CD4-positive, alpha-beta T cell treated with Interleukin-6 at 100 ng/mL for 8 hours (primary cell): ENCODE measurements around the gene GNA12.

ENCODE experiments used
- DNase-seq: peaks from one replicate; pipeline ENCODE4 v3.0.0-alpha.2; 2020; ENCODE audit warnings: mixed read lengths, low spot score

GNA12 gene

GRCh38 chr7:2814946-2815874, 28.9 kb downstream of the GNA12 start:
- DNase-seq = no peak

- DNase-seq = no peak
These were observed 29.7 kb downstream of the GNA12 start for GRCh38 chr7:2814186-2814945.

DNA sequence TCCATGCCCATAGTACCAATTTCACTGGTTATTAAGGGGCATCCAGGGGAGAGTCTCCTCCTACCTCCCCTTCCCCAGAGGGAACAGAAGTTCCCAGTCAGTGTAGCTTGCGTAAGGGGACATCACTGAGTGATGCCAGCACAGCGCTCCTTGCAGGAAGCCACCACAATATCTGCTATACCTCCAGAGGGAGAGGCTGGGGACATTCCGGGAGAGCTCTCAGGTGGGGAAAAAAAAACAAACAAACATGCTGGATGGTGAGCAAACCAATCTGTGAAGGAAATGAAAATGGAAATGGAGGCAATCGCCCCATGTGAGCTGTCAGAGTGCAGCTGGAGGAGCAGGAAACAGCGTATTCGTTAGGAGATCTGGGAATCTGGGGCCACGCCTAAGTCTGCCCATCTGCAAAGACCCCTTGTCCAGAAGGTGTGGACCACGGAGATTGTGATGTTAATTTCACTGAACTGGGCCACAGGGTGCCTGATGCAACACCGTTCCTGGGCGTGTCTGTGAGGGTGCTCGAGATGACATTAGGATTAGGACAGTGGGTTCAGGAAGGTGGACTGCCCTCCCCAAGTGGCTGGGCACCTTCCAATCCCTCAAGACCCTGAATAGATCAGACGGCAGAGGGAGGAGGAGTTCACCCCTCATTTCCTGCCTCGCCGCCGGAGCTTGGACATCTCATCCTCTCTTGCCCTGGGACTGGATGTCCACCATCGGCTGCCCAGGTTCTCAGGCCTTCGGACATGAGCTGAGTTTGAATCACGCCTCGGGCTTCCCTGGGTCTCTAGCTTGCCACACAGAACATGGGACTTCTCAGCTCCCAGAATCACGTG, 30.5 kb downstream of the GNA12 start:
- no peak for DNase-seq

GRCh38 chr7:2812831-2813230, 31.3 kb downstream of the GNA12 start:
- no peak for DNase-seq

- no peak for DNase-seq
These were observed 32.0 kb downstream of the GNA12 start for GRCh38 chr7:2812114-2812487.

DNA sequence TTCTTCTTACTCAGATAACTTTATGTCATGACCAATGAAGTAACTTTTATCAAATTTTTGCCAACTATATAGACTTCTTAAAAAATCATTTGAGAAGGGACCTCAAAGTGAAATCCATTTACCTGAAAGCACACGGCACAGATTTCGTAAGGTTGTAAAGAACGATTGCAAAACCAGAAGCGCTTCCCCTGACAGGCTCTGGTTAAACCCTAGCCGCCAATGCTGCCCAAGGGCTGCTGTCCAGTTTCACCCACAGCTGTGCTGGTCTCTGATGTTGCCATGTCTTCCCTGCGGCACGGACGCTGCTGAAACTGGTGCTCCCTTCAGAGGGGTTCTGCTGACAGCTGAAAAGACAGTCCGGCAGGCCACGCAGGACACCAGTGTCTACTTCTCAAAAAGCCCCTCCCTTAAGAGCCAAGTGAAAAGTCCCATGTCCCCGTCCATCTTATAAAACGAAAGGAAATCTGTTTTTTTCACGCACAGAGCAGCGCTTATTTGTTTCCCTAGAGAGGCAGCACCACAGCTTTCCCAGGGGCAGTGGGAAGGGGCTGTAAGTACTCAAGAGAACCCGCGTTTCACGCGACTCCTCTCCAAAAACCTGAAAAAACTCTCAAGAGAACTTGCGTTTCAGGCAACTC, 32.5 kb downstream of the GNA12 start:
- no peak for DNase-seq

- no peak for DNase-seq
These were observed 33.3 kb downstream of the GNA12 start for GRCh38 chr7:2810682-2811415.

- DNase-seq = no peak
These were observed 34.0 kb downstream of the GNA12 start for GRCh38 chr7:2809903-2810625.

- DNase-seq = no peak
These were observed 35.0 kb downstream of the GNA12 start for GRCh38 chr7:2808891-2809665.

GRCh38 chr7:2807845-2808772, 36.0 kb downstream of the GNA12 start:
- no peak for DNase-seq

DNA sequence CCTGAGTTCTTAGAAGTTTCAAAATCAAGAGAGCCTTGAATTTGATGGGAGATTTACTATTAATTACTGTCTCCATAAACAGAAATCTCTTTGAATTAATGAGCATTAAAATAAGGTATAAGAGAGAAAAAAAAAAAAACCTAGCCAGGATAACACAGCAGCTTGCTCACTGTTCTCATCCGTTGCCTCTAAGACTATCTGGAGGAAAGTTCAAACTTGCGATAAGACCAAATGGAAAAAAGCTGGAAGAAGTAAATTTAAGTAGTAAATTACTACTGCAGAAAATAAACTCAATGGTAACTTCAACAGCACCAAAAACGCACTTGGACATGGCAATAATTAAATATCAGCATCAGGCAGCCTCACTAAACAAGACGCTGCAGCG, 36.7 kb downstream of the GNA12 start:
- no peak for DNase-seq

- no peak for DNase-seq
These were observed 37.5 kb downstream of the GNA12 start for GRCh38 chr7:2806571-2806970.

GRCh38 chr7:2805213-2805944, 38.7 kb downstream of the GNA12 start:
- DNase-seq = no peak

DNA sequence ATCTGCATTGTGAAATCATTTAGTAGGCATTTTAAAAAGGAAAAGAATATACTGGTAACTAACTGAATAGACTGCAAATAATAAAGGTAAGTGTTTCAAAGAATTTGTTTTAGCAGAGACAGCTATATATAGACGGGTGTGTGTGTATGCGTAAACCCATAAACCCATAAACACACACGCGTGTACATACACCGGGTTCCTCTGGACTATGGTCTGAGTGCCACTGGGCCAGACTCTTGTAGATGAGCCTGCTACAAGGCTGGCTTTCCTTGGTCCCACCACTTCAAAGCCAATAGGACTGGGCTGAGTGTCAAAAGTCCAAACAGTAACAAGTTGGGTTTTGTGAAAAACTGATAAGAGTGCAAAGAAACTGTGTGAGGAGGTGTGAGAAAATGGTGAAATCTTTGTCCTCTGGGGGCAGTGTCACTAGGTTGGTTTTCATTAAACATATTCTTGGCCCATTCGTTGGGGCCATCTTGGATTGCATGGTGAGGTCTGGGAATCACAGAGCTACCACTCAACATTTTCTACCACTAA, 39.8 kb downstream of the GNA12 start:
- no peak for DNase-seq

DNA sequence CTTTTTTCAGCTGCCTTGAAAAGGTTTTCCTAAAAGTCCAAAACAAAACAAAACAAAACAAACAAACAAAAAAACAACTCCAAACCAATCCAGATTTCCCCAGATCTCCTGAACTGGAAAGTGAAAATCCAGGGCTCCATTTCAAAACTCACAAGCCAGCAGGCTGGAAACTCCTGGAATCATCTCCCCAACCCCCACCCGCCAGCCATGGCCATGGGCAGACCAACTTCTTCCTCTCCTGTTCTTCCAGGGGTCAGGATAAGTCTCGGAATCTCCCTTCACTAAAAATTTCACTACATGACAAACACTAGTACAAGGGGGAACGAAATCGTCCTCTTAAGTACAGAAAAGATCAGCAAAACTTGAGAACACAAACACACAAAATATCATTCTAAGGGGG, 40.4 kb downstream of the GNA12 start:
- no peak for DNase-seq

- no peak for DNase-seq
These were observed 40.8 kb downstream of the GNA12 start for GRCh38 chr7:2803342-2803692.

- DNase-seq = no peak
These were observed 41.4 kb downstream of the GNA12 start for GRCh38 chr7:2802504-2803341.
